Measurements from ENCODE around the gene PINLYP. TPM values are rescaled to one million over a fixed set of nuclear protein-coding genes. Genes with fewer than 3 reads are reported as not detected.

The PINLYP gene
- total and polyA plus RNA-seq, 2 of the 13 experiments (the other 11 are each of a cell fraction or from before 2014, with no cell fraction given) = 0.21 to 0.24 TPM

DNA sequence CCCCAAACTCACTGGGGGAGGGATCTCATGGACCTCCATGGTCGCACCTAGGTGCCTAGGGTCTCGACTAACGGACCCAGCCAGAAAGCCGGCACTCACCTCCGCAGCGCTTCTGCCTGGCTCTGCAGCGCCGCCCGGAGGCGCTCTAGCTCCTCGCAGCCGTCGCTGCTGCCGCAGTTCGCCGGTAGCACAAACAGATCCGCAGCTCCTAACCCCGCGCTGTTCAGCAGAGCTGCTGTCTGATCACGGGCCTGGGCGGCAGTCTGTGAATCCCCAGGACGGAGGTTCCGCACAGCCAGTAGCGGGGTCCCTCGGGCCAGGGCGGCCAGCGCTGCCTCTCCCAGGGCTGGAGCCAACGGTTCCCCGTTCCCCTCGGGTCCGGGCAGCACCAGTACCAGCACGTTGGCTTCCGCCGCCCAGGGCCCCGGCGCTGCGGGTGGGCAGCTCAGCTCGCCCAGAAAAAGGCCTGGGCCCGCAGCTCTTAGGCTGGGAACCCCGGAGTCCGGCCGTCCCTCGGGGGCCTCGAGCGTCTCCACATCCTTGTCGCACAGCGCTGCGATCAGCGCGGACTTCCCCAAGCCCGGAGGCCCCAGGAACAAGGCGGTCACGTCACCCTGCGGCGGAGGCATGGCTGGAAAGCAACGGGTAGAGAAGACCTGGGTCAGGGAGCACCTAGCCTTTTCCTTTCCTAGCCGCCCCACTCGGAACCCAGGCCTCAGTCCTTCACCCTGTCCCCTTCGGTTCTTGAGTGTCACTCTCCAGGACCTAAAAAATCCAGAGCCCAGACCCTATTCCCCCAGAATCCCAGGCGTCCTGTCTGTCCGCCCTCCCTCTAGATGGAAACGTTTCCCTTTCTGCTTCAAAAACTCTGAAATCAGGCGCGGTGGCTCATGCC, 19.4 kb downstream of the PINLYP start (continued):
- TF ChIP-seq HNRNPLL (IDR thresholded peaks at IDR 0.05; ENCODE audit: low read depth, low read length, poor library complexity, severe bottlenecking) = peak; percentile 50
- 0 out of 2 replicates have a peak, but pooled peaks have one; percentile 61 for TF ChIP-seq NR1H2 (CRISPR knock-in tag; IDR thresholded peaks at IDR 0.05; ENCODE audit: borderline replicate concordance, low read depth)
- TF ChIP-seq, protein P1, sequence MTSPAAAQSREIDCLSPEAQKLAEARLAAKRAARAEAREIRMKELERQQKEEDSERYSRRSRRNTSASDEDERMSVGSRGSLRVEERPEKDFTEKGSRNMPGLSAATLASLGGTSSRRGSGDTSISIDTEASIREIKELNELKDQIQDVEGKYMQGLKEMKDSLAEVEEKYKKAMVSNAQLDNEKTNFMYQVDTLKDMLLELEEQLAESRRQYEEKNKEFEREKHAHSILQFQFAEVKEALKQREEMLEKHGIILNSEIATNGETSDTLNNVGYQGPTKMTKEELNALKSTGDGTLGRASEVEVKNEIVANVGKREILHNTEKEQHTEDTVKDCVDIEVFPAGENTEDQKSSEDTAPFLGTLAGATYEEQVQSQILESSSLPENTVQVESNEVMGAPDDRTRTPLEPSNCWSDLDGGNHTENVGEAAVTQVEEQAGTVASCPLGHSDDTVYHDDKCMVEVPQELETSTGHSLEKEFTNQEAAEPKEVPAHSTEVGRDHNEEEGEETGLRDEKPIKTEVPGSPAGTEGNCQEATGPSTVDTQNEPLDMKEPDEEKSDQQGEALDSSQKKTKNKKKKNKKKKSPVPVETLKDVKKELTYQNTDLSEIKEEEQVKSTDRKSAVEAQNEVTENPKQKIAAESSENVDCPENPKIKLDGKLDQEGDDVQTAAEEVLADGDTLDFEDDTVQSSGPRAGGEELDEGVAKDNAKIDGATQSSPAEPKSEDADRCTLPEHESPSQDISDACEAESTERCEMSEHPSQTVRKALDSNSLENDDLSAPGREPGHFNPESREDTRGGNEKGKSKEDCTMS (CRISPR knock-in tag; conservative IDR thresholded peaks at IDR 0.05) = no peak
- TF ChIP-seq RARG (CRISPR knock-in tag; IDR thresholded peaks at IDR 0.05; ENCODE audit: low read depth) = no peak
- TF ChIP-seq SRSF4 (IDR thresholded peaks at IDR 0.05; ENCODE audit: low read depth, low read length, poor library complexity, severe bottlenecking) = no peak
- peak; percentile 59 for TF ChIP-seq ZNF883 (CRISPR knock-in tag; IDR thresholded peaks at IDR 0.05; ENCODE audit: not compliant biosample characterization)
- TF ChIP-seq, protein P2, sequence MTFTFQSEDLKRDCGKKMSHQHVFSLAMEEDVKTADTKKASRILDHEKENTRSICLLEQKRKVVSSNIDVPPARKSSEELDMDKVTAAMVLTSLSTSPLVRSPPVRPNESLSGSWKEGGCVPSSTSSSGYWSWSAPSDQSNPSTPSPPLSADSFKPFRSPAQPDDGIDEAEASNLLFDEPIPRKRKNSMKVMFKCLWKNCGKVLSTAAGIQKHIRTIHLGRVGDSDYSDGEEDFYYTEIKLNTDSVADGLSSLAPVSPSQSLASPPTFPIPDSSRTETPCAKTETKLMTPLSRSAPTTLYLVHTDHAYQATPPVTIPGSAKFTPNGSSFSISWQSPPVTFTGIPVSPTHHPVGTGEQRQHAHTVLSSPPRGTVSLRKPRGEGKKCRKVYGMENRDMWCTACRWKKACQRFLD (CRISPR knock-in tag; IDR thresholded peaks at IDR 0.05; ENCODE audit: borderline replicate concordance) = no peak
- no peak for TF ChIP-seq SP140L (CRISPR knock-in tag; IDR thresholded peaks at IDR 0.05; ENCODE audit: borderline replicate concordance)
- TF ChIP-seq, protein P3, sequence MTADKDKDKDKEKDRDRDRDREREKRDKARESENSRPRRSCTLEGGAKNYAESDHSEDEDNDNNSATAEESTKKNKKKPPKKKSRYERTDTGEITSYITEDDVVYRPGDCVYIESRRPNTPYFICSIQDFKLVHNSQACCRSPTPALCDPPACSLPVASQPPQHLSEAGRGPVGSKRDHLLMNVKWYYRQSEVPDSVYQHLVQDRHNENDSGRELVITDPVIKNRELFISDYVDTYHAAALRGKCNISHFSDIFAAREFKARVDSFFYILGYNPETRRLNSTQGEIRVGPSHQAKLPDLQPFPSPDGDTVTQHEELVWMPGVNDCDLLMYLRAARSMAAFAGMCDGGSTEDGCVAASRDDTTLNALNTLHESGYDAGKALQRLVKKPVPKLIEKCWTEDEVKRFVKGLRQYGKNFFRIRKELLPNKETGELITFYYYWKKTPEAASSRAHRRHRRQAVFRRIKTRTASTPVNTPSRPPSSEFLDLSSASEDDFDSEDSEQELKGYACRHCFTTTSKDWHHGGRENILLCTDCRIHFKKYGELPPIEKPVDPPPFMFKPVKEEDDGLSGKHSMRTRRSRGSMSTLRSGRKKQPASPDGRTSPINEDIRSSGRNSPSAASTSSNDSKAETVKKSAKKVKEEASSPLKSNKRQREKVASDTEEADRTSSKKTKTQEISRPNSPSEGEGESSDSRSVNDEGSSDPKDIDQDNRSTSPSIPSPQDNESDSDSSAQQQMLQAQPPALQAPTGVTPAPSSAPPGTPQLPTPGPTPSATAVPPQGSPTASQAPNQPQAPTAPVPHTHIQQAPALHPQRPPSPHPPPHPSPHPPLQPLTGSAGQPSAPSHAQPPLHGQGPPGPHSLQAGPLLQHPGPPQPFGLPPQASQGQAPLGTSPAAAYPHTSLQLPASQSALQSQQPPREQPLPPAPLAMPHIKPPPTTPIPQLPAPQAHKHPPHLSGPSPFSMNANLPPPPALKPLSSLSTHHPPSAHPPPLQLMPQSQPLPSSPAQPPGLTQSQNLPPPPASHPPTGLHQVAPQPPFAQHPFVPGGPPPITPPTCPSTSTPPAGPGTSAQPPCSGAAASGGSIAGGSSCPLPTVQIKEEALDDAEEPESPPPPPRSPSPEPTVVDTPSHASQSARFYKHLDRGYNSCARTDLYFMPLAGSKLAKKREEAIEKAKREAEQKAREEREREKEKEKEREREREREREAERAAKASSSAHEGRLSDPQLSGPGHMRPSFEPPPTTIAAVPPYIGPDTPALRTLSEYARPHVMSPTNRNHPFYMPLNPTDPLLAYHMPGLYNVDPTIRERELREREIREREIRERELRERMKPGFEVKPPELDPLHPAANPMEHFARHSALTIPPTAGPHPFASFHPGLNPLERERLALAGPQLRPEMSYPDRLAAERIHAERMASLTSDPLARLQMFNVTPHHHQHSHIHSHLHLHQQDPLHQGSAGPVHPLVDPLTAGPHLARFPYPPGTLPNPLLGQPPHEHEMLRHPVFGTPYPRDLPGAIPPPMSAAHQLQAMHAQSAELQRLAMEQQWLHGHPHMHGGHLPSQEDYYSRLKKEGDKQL (CRISPR knock-in tag; IDR thresholded peaks at IDR 0.05; ENCODE audit: low read depth) = no peak
- TF ChIP-seq NR2F6 (IDR thresholded peaks at IDR 0.05) = no peak
- no peak for TF ChIP-seq NR2F6 (CRISPR knock-in tag; IDR thresholded peaks at IDR 0.05)
- TF ChIP-seq, protein P4, sequence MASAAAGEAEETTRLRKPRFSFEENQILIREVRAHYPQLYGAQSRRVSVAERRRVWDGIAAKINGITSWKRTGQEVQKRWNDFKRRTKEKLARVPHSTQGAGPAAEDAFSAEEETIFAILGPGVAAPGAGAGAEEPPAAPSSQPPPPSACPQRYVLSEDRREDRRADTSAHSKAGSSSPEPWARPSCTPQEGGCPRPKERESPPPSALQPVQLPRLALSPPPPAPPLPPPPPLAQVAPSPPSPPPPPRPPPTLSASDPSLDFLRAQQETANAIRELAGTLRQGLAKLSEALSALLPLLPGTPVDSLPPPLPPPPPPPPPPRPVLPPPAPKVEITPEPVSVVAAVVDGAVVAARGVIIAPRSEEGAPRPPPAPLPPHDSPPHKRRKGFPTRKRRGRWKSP (CRISPR knock-in tag; IDR thresholded peaks at IDR 0.05) = peak; percentile 51; the same call in 1 of the 2 replicates
- TF ChIP-seq, protein P5, sequence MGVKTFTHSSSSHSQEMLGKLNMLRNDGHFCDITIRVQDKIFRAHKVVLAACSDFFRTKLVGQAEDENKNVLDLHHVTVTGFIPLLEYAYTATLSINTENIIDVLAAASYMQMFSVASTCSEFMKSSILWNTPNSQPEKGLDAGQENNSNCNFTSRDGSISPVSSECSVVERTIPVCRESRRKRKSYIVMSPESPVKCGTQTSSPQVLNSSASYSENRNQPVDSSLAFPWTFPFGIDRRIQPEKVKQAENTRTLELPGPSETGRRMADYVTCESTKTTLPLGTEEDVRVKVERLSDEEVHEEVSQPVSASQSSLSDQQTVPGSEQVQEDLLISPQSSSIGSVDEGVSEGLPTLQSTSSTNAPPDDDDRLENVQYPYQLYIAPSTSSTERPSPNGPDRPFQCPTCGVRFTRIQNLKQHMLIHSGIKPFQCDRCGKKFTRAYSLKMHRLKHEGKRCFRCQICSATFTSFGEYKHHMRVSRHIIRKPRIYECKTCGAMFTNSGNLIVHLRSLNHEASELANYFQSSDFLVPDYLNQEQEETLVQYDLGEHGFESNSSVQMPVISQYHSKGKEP (CRISPR knock-in tag; IDR thresholded peaks at IDR 0.05) = no peak
- TF ChIP-seq MED1 (CRISPR knock-in tag; IDR thresholded peaks at IDR 0.05) = peak; percentile 9; the same call in 1 of the 2 replicates

Measured in HepG2 (cell line).